ENCODE results near the gene RCOR3. TPM values are rescaled to one million over a fixed set of nuclear protein-coding genes. Genes with fewer than 3 reads are reported as not detected.

The RCOR3 gene
- total RNA-seq, 1 experiment from 2014 or later: 12.7 TPM

- H3K79me2 ChIP-seq (ENCODE audit: low read length): no peaks in the 10 kb centered on the region
- no peak for DNase-seq
- BruUV-seq (replicated peaks): no TSS peak
- H3K27me3 ChIP-seq (ENCODE audit: low read length): no peaks in the 10 kb centered on the region
- H3K9me3 ChIP-seq (ENCODE audit: low read length): no peaks in the 10 kb centered on the region
- intact Hi-C loops (cut with micrococcal nuclease): no loop called here
- H3F3A ChIP-seq (ENCODE audit: low read length, unreplicated experiment): no peaks in the 10 kb centered on the region
- H3K4me2 ChIP-seq (ENCODE audit: low read length): no peak overlapping the region
- H3K36me3 ChIP-seq (ENCODE audit: low read depth, low read length): no peaks in the 10 kb centered on the region
- no peak overlapping the region for H3K9ac ChIP-seq (ENCODE audit: low read length)
- no peak overlapping the region for H2AFZ ChIP-seq (ENCODE audit: low read length)
- H3K27ac ChIP-seq (ENCODE audit: low read length): no peak overlapping the region
- H3K9me2 ChIP-seq (replicated peaks; ENCODE audit: low read length): no peaks in the 10 kb centered on the region
- ChIA-PET CTCF (no interaction called here), POLR2A (ENCODE audit: unreplicated experiment) (no interaction called here)
- no peak overlapping the region for H3K4me3 ChIP-seq (ENCODE audit: low read length)
- H4K20me1 ChIP-seq (ENCODE audit: low read length): no peaks in the 10 kb centered on the region
- peaks cover 25% of the 10 kb centered on the region for H3K4me1 ChIP-seq (ENCODE audit: insufficient read depth, low read length)
- no peak for ATAC-seq
- TF ChIP-seq EZH2 (IDR thresholded peaks at IDR 0.05; ENCODE audit: low read length, unreplicated experiment) (no peak), EZH2phosphoT487 (IDR thresholded peaks at IDR 0.05; ENCODE audit: borderline replicate concordance, low read length) (no peak), CTCF (conservative IDR thresholded peaks at IDR 0.05; ENCODE audit: low read depth, low read length) (no peak)
Observed at GRCh38 chr1:211335522-211336157, 76.5 kb downstream of the RCOR3 start.

GRCh38 chr1:211336161-211336560 is 77.0 kb downstream of the RCOR3 start:
- TF ChIP-seq CTCF (conservative IDR thresholded peaks at IDR 0.05; ENCODE audit: low read depth, low read length) (no peak), EZH2phosphoT487 (IDR thresholded peaks at IDR 0.05; ENCODE audit: borderline replicate concordance, low read length) (no peak), EZH2 (IDR thresholded peaks at IDR 0.05; ENCODE audit: low read length, unreplicated experiment) (no peak)
- Histone ChIP-seq H2AFZ (ENCODE audit: low read length) (no peak overlapping the region), H3K9me3 (ENCODE audit: low read length) (no peaks in the 10 kb centered on the region), H3K9ac (ENCODE audit: low read length) (no peak overlapping the region), H3F3A (ENCODE audit: low read length, unreplicated experiment) (no peaks in the 10 kb centered on the region), H3K9me2 (replicated peaks; ENCODE audit: low read length) (no peaks in the 10 kb centered on the region), H4K20me1 (ENCODE audit: low read length) (no peaks in the 10 kb centered on the region), H3K4me3 (ENCODE audit: low read length) (no peak overlapping the region), H3K27me3 (ENCODE audit: low read length) (no peaks in the 10 kb centered on the region), H3K4me1 (ENCODE audit: insufficient read depth, low read length) (peaks cover 20% of the 10 kb centered on the region), H3K27ac (ENCODE audit: low read length) (no peak overlapping the region), H3K79me2 (ENCODE audit: low read length) (no peaks in the 10 kb centered on the region), H3K36me3 (ENCODE audit: low read depth, low read length) (no peaks in the 10 kb centered on the region), H3K4me2 (ENCODE audit: low read length) (no peak overlapping the region)
- POLR2A ChIA-PET (ENCODE audit: unreplicated experiment): no interaction called here
- no TSS peak for BruUV-seq (replicated peaks)
- CTCF ChIA-PET: no interaction called here
- intact Hi-C loops (cut with micrococcal nuclease): no loop called here
- DNase-seq: no peak
- ATAC-seq: no peak

- intact Hi-C loops (cut with micrococcal nuclease): no loop called here
- BruUV-seq (replicated peaks): no TSS peak
- CTCF ChIA-PET: no interaction called here
- Histone ChIP-seq H2AFZ (ENCODE audit: low read length) (no peak overlapping the region), H3K4me3 (ENCODE audit: low read length) (no peak overlapping the region), H3K4me2 (ENCODE audit: low read length) (no peak overlapping the region), H3K4me1 (ENCODE audit: insufficient read depth, low read length) (peaks cover 15% of the 10 kb centered on the region), H3K9ac (ENCODE audit: low read length) (no peak overlapping the region), H3K27me3 (ENCODE audit: low read length) (no peaks in the 10 kb centered on the region), H3K27ac (ENCODE audit: low read length) (no peak overlapping the region), H3K9me2 (replicated peaks; ENCODE audit: low read length) (no peaks in the 10 kb centered on the region), H3K9me3 (ENCODE audit: low read length) (no peaks in the 10 kb centered on the region), H3K36me3 (ENCODE audit: low read depth, low read length) (no peaks in the 10 kb centered on the region), H3K79me2 (ENCODE audit: low read length) (no peaks in the 10 kb centered on the region), H4K20me1 (ENCODE audit: low read length) (no peaks in the 10 kb centered on the region), H3F3A (ENCODE audit: low read length, unreplicated experiment) (no peaks in the 10 kb centered on the region)
- ATAC-seq (no peak), DNase-seq (no peak)
- POLR2A ChIA-PET (ENCODE audit: unreplicated experiment): no interaction called here
- TF ChIP-seq EZH2phosphoT487 (IDR thresholded peaks at IDR 0.05; ENCODE audit: borderline replicate concordance, low read length) (no peak), CTCF (conservative IDR thresholded peaks at IDR 0.05; ENCODE audit: low read depth, low read length) (no peak), EZH2 (IDR thresholded peaks at IDR 0.05; ENCODE audit: low read length, unreplicated experiment) (no peak)
Observed at GRCh38 chr1:211336775-211337174, 77.6 kb downstream of the RCOR3 start.

Data from PC-3 (cell line).